IMR-90 (cell line): ENCODE data around the gene SSH2. TPM values are rescaled to one million over a fixed set of nuclear protein-coding genes. Genes with fewer than 3 reads are reported as not detected.
A peak's percentile ranks its signal among the peaks of the same experiment; 100 is the strongest.

Experiments used
- ATAC-seq: fragments of 200-7000 bp; cut with Tn5 transposase; 2 replicates; pipeline ENCODE4 v1.9.1; 2020; ENCODE audit warnings: low read depth, mild to moderate bottlenecking, moderate library complexity
- BruUV-seq: library from RNA; stranded (reverse); fragments of 400-500 nt; replicated peaks from 2 replicates; lab custom pipeline; 2021; lab: Mats Ljungman, UMichigan
- CTCF ChIA-PET: fragments of 300-600 bp; formaldehyde crosslinking; extraction: SDS; loops from one replicate; lab custom pipeline; 2021; ENCODE audit warnings: antibody characterized with exemption; lab: Yijun Ruan, JAX
- POLR2A ChIA-PET: fragments of 300-600 bp; sonication (Branson Sonifier 250); formaldehyde crosslinking; loops from one replicate; lab custom pipeline; 2022; ENCODE audit warnings: antibody characterized with exemption; ENCODE audit not compliant: unreplicated experiment; lab: Charles Lee
- DNase-seq: peaks from one replicate; pipeline ENCODE4 v3.0.0; 2013
- H2AFZ ChIP-seq: replicated peaks from 2 replicates; pipeline ENCODE3; 2013; ENCODE audit warnings: low read length, mild to moderate bottlenecking; ENCODE audit not compliant: poor library complexity
- H2AK5ac ChIP-seq: 2 replicates; pipeline ENCODE4 v1.6.1; 2013; ENCODE audit warnings: low read depth, low read length, inconsistent platforms
- H2AK9ac ChIP-seq: replicated peaks from 2 replicates; pipeline ENCODE3; 2013; ENCODE audit warnings: mild to moderate bottlenecking, low read depth, low read length, moderate library complexity; ENCODE audit not compliant: poor library complexity
- H2BK120ac ChIP-seq: 2 replicates; pipeline ENCODE4 v1.6.1; 2013; ENCODE audit warnings: low read depth, low read length, inconsistent platforms
- H2BK15ac ChIP-seq: 3 replicates; pipeline ENCODE4 v1.6.1; 2013; ENCODE audit warnings: low read depth, low read length, inconsistent platforms
- H2BK20ac ChIP-seq: 2 replicates; pipeline ENCODE4 v1.6.1; 2013; ENCODE audit warnings: low read depth, mild to moderate bottlenecking, inconsistent platforms, low read length, moderate library complexity
- H2BK5ac ChIP-seq: 2 replicates; pipeline ENCODE4 v1.6.1; 2013; ENCODE audit warnings: mild to moderate bottlenecking, low read depth, low read length, inconsistent platforms; ENCODE audit not compliant: poor library complexity, severe bottlenecking
- H3K14ac ChIP-seq: replicated peaks from 2 replicates; pipeline ENCODE4 v1.6.1; 2013; ENCODE audit warnings: low read depth, low read length, inconsistent platforms
- H3K18ac ChIP-seq: 2 replicates; pipeline ENCODE4 v1.6.1; 2013; ENCODE audit warnings: low read depth, low read length, control low read depth
- H3K23ac ChIP-seq: 2 replicates; pipeline ENCODE4 v1.6.1; 2013; ENCODE audit warnings: low read depth, low read length, inconsistent platforms
- H3K27ac ChIP-seq: 2 replicates; pipeline ENCODE4 v1.5.1; 2013; ENCODE audit warnings: mild to moderate bottlenecking, control low read depth, low read length; ENCODE audit not compliant: insufficient read depth
- H3K27me3 ChIP-seq: 2 replicates; pipeline ENCODE4 v1.6.1; 2013; ENCODE audit warnings: low read length; ENCODE audit not compliant: control insufficient read depth, insufficient read depth
- H3K36me3 ChIP-seq: 2 replicates; pipeline ENCODE4 v1.6.1; 2013; ENCODE audit warnings: low read length, mixed read lengths; ENCODE audit not compliant: control insufficient read depth, insufficient read depth
- H3K4ac ChIP-seq: 2 replicates; pipeline ENCODE4 v1.6.1; 2013; ENCODE audit warnings: low read depth, low read length, inconsistent platforms
- H3K4me1 ChIP-seq: 2 replicates; pipeline ENCODE4 v1.6.1; 2013; ENCODE audit warnings: low read length, mixed read lengths; ENCODE audit not compliant: control insufficient read depth, insufficient read depth
- H3K4me2 ChIP-seq: 2 replicates; pipeline ENCODE4 v1.6.1; 2013; ENCODE audit warnings: low read depth, mild to moderate bottlenecking, control low read depth, low read length, moderate library complexity
- H3K4me3 ChIP-seq: 2 replicates; pipeline ENCODE4 v1.5.1; 2013; ENCODE audit warnings: low read depth, mild to moderate bottlenecking, control low read depth, low read length, moderate library complexity; ENCODE audit not compliant: insufficient read depth
- H3K56ac ChIP-seq: 2 replicates; pipeline ENCODE4 v1.6.1; 2013; ENCODE audit warnings: low read length, inconsistent platforms; ENCODE audit not compliant: insufficient read depth; ENCODE audit errors: extremely low read depth
- H3K79me1 ChIP-seq, 2 experiments: 2 replicates each; pipeline ENCODE4 v1.6.1; 2013; ENCODE audit warnings: low read length in 2 of 2, inconsistent platforms in 1 of 2, low read depth in 1 of 2
- H3K9ac ChIP-seq: 2 replicates; pipeline ENCODE4 v1.6.1; 2013; ENCODE audit warnings: low read depth, low read length, control low read depth
- H3K9me1 ChIP-seq: 2 replicates; pipeline ENCODE4 v1.6.1; 2013; ENCODE audit warnings: low read length, inconsistent platforms; ENCODE audit not compliant: insufficient read depth
- H3K9me3 ChIP-seq: 2 replicates; pipeline ENCODE4 v1.6.1; 2013; ENCODE audit warnings: low read length; ENCODE audit not compliant: control insufficient read depth, insufficient read depth
- H4K20me1 ChIP-seq: 2 replicates; pipeline ENCODE4 v1.6.1; 2013; ENCODE audit warnings: low read length, inconsistent platforms; ENCODE audit not compliant: insufficient read depth
- H4K5ac ChIP-seq: 2 replicates; pipeline ENCODE4 v1.6.1; 2013; ENCODE audit warnings: mild to moderate bottlenecking, low read depth, low read length, control low read depth
- H4K8ac ChIP-seq, 2 experiments: 2 replicates each; pipeline ENCODE4 v1.6.1; 2013; ENCODE audit warnings: low read depth in 2 of 2, low read length in 2 of 2, control low read depth in 1 of 2, inconsistent platforms in 1 of 2
- H4K91ac ChIP-seq: 2 replicates; pipeline ENCODE4 v1.6.1; 2013; ENCODE audit warnings: low read depth, low read length, inconsistent platforms; ENCODE audit not compliant: insufficient read depth
- MAZ ChIP-seq: IDR thresholded peaks from 2 replicates; pipeline ENCODE4 v1.6.1; 2012; ENCODE audit warnings: low read depth, mild to moderate bottlenecking, low read length, improper control_type of control experiment, moderate library complexity, borderline replicate concordance
- RCOR1 ChIP-seq: IDR thresholded peaks from 2 replicates; pipeline ENCODE4 v1.6.1; 2012; ENCODE audit warnings: mild to moderate bottlenecking, low read length, improper control_type of control experiment; ENCODE audit not compliant: insufficient replicate concordance
- WGBS, 2 experiments: methylation state at CpG; one replicate each; pipeline versions ENCODE4 v1.1.5 to v1.1.7; 2013; ENCODE audit warnings: missing lambda C conversion rate in 2 of 2; ENCODE audit not compliant: insufficient read length in 1 of 2; ENCODE audit errors: extremely low coverage in 2 of 2; 5-methylcytosine and 5-hydroxymethylcytosine counted together
- dilution Hi-C: fragments of 300-500 bp; cut with HindIII; formaldehyde crosslinking; loops from one replicate; pipeline ENCODE4 v1.14.3; 2018; ENCODE audit warnings: low sequenced_read_pairs; ENCODE audit not compliant: unreplicated experiment
- in situ Hi-C: fragments of 300-500 bp; cut with MboI; formaldehyde crosslinking; loops from 3 replicates; pipeline ENCODE4 v1.14.3; 2019; ENCODE audit warnings: low sequenced_read_pairs, inconsistent platforms, mixed read lengths
- intact Hi-C: fragments of 100-400 bp; cut with micrococcal nuclease; formaldehyde crosslinking; loops from 2 replicates; pipeline ENCODE4 v1.10.0; 2022
- polyA plus RNA-seq, 3 experiments: library from polyadenylated mRNA; depleted of rRNA; stranded (reverse); fragments of >200 nt; gene quantifications; 2 replicates each; pipeline ENCODE4 v1.2.3, GENCODE V29; 2012; ENCODE audit warnings: low replicate concordance in 1 of 3
- total RNA-seq: library from RNA; depleted of rRNA; stranded (reverse); fragments of >200 nt; gene quantifications from 2 replicates; pipeline ENCODE4 v1.2.3, GENCODE V29; 2012
- TF ChIP-seq, protein P1 (sequence below): fragments of 150-350 bp; IDR thresholded peaks from 2 replicates; pipeline ENCODE4 v1.6.1; 2017; ENCODE audit warnings: mild to moderate bottlenecking, antibody characterized with exemption, low read length, low read depth

The SSH2 gene
- total and polyA plus RNA-seq, 2 of the 4 experiments (the other 2 are of a cell fraction): 9.3 TPM

DNA sequence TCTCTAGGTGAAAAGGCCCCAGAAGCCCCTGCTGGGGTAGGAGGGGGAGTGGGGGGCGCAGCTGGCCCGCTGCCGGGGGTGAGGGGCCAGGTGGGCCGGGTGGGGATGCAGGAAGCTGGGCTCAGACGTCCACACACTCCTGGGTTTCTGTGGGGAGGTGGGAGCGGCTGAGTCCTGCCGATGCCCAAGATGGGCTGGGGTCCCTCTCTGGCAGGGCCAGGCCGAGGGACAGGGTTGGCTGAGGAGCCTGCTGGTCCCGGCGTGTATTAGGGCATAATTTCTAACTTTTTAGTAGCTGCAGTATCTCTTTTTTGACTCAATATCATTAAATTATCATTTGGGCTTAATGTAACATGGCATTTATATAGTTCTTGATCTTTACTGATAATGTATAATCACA is 185.9 kb downstream of the SSH2 start:
- Histone ChIP-seq H2BK20ac (no peak overlapping the region), H4K20me1 (peaks cover 6% of the 10 kb centered on the region; the same call in 1 of the 2 replicates), H4K5ac (no peak overlapping the region), H2AFZ (no peak overlapping the region), H3K9me1 (no peaks in the 10 kb centered on the region), H3K27me3 (no peaks in the 10 kb centered on the region), H2BK15ac (no peak overlapping the region), H3K4me1 (peaks cover 6% of the 10 kb centered on the region), H2BK120ac (no peak overlapping the region), H3K4me2 (no peak overlapping the region), H3K4me3 (no peak overlapping the region), H3K79me1 (peaks cover 3 to 11% of the 10 kb centered on the region in 2 experiments; a peak in 3 of 4 replicates), H3K14ac (no peak overlapping the region), H3K9me3 (no peaks in the 10 kb centered on the region), H3K9ac (no peak overlapping the region), H2AK9ac (no peak overlapping the region), H3K56ac (no peak overlapping the region), H3K36me3 (peaks cover 2% of the 10 kb centered on the region; the same call in 1 of the 2 replicates), H4K91ac (no peak overlapping the region), H3K18ac (no peak overlapping the region), H3K4ac (no peak overlapping the region), H4K8ac (no peak overlapping the region), H2AK5ac (peak overlapping the region; percentile 11; the same call in 1 of the 2 replicates), H3K27ac (no peak overlapping the region), H2BK5ac (peak overlapping the region; percentile 32), H3K23ac (no peak overlapping the region)
- POLR2A ChIA-PET: no interaction called here
- intact Hi-C loops: no loop called here
- TF ChIP-seq MAZ: no peak
- TF ChIP-seq RCOR1: no peak
- TF ChIP-seq, protein P1, sequence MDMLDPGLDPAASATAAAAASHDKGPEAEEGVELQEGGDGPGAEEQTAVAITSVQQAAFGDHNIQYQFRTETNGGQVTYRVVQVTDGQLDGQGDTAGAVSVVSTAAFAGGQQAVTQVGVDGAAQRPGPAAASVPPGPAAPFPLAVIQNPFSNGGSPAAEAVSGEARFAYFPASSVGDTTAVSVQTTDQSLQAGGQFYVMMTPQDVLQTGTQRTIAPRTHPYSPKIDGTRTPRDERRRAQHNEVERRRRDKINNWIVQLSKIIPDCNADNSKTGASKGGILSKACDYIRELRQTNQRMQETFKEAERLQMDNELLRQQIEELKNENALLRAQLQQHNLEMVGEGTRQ: no peak
- ATAC-seq (no peak), DNase-seq (no peak)
- BruUV-seq: no TSS peak
- no CpG with 5 or more reads among the region's 10 CpGs for WGBS, 2 experiments
- dilution Hi-C loops: no loop called here
- CTCF ChIA-PET: no interaction called here
- in situ Hi-C loops: no loop called here
